GM12864 (cell line): ENCODE measurements around the gene LRRC3.

Experiments used
- DNase-seq: peaks from one replicate; pipeline ENCODE4 v3.0.0-alpha.2; 2011; ENCODE audit warnings: low read depth
- H3K4me3 ChIP-seq: 2 replicates; pipeline ENCODE4 v1.5.1; 2011; ENCODE audit warnings: mild to moderate bottlenecking, low read depth, low read length, control low read depth
- CTCF ChIP-seq: IDR thresholded peaks from 2 replicates; pipeline ENCODE4 v1.5.1; 2011; ENCODE audit warnings: low read depth, mild to moderate bottlenecking, moderate library complexity, low read length, control low read depth, inconsistent platforms; ENCODE audit errors: missing control alignments

The LRRC3 gene

GRCh38 chr21:44461005-44461404, 5.7 kb downstream of the LRRC3 start:
- no peak for TF ChIP-seq CTCF
- H3K4me3 ChIP-seq = no peak overlapping the region
- DNase-seq = no peak

GRCh38 chr21:44461464-44462001, 6.2 kb downstream of the LRRC3 start:
- no peak for DNase-seq

DNA sequence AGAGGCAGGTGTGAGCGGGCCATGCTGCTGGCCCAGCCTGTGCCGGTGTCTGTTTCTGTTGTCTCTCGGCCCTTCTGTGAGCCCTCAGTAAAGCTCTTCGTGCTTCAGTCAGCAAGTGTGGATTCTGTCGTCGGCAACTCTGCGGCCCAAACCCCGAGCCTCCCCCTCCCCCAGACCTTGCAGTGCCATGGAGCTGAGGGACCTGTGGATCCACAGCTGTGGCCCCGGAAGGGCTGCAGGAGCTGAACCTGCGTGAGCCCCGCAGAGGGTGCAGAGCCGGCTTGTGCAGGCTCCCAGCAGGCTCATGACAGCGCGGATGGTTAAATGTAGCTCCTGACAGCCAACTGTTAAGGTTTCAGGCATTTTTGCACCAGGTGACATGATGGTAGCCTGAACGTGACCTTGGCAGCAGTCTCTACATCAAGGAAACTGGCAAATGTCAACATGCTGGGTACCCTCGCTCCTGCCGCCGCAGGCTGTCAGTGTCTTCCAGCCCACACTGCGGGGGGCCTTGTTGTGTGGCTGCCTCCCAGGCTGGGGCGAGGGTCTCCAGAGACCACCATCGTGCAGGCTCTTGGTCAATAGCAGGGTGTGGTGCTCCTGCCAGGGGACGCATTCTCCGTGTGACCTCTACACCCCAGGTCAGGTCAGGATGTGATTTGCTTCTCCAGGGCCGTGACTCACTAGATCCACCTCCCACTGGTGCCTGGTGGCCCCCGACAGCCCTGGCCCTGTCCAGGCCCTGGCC, 7.0 kb downstream of the LRRC3 start:
- DNase-seq = no peak
- no peak for TF ChIP-seq CTCF
- no peak overlapping the region for H3K4me3 ChIP-seq

More at GRCh38 chr21:44461464-44462001, 6.2 kb downstream of the LRRC3 start:
- H3K4me3 ChIP-seq = no peak overlapping the region
- no peak for TF ChIP-seq CTCF

DNA sequence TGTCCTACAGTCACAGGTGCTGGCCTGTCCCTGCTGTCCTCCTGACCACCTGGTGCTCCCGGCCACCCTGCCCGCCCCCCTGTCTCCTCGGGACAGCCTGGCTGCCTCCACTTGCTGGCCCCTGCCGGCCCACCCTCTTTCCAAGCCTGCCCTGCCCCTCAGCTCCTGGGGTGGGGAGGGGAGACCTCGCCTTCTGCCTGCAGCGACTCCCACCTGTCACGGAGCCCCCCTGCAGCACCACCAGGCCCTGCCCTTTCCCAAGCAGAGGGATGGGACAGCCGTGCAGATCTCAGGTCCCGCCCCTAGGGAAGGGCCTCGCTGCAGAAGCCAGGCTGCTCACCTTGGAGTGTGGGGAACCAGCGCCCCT, 7.5 kb downstream of the LRRC3 start:
- no peak for DNase-seq
- H3K4me3 ChIP-seq = no peak overlapping the region
- TF ChIP-seq CTCF = no peak

DNA sequence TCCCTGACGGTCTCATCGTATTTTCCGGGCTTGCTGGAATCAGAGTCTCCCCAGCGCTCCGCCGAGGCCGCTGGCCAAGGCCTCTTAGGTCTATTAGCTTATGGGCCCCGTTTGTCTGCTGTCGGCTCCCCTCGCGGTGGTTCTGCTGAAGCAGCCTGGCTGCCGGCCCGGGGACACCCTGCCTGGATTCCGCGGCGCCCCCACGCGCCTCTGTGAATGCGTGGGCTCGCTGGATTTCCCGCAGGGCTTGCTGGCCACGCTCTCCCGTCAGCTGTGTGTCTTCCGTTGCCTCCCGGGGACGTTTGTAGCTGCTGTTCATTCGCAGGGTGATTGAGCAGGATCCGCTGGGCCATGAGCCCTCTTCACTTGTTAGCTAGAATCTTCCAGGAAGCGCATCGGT, 8.4 kb downstream of the LRRC3 start:
- TF ChIP-seq CTCF = no peak
- H3K4me3 ChIP-seq = no peak overlapping the region
- DNase-seq = no peak

- H3K4me3 ChIP-seq = no peak overlapping the region
- no peak for TF ChIP-seq CTCF
- DNase-seq = no peak
These were observed 9.0 kb downstream of the LRRC3 start for GRCh38 chr21:44464351-44464750.
